ENCODE results near the gene PSMB3.
"Not testable (repeated sequence)": the region's sequence is repeated elsewhere in the genome, so short reads cannot be mapped to it uniquely, and the experiment has no call there.

PSMB3 gene

GRCh38 chr17:38749223-38750043, 3.1 kb upstream of the PSMB3 start:
- no peak for DNase-seq (ENCODE audit: low read depth)

GRCh38 chr17:38750044-38750311, 2.6 kb upstream of the PSMB3 start:
- no peak for DNase-seq (ENCODE audit: low read depth)

GRCh38 chr17:38750312-38751121, 2.0 kb upstream of the PSMB3 start:
- DNase-seq (ENCODE audit: low read depth): no peak

- DNase-seq (ENCODE audit: low read depth): no peak
These were observed 1.3 kb upstream of the PSMB3 start for GRCh38 chr17:38751144-38751807.

- DNase-seq (ENCODE audit: low read depth): peak; percentile 93
These were observed 683 bp upstream of the PSMB3 start for GRCh38 chr17:38751808-38752307.

- DNase-seq (ENCODE audit: low read depth): no peak
These were observed 548 bp downstream of the PSMB3 start for GRCh38 chr17:38753071-38753506.

GRCh38 chr17:38761612-38762011, 9.1 kb downstream of the PSMB3 start:
- DNase-seq (ENCODE audit: low read depth): no peak

GRCh38 chr17:38762231-38762630, 9.7 kb downstream of the PSMB3 start:
- no peak for DNase-seq (ENCODE audit: low read depth)

- DNase-seq (ENCODE audit: low read depth): no peak
These were observed 13.8 kb downstream of the PSMB3 start for GRCh38 chr17:38766341-38766740.

- DNase-seq (ENCODE audit: low read depth): no peak
These were observed 15.9 kb downstream of the PSMB3 start for GRCh38 chr17:38768417-38768816.

GRCh38 chr17:38773258-38773657, 20.7 kb downstream of the PSMB3 start:
- no peak for DNase-seq (ENCODE audit: low read depth)

GRCh38 chr17:38777641-38778250, 25.2 kb downstream of the PSMB3 start:
- DNase-seq (ENCODE audit: low read depth): no peak

- no peak for DNase-seq (ENCODE audit: low read depth)
These were observed 27.6 kb downstream of the PSMB3 start for GRCh38 chr17:38779965-38780752.

- DNase-seq (ENCODE audit: low read depth): no peak
These were observed 30.7 kb downstream of the PSMB3 start for GRCh38 chr17:38783227-38783626.

GRCh38 chr17:38786372-38786771, 33.8 kb downstream of the PSMB3 start:
- no peak for DNase-seq (ENCODE audit: low read depth)

- not testable (repeated sequence) for DNase-seq (ENCODE audit: low read depth)
These were observed 35.5 kb downstream of the PSMB3 start for GRCh38 chr17:38787999-38788398.

GRCh38 chr17:38789185-38789584, 36.6 kb downstream of the PSMB3 start:
- no peak for DNase-seq (ENCODE audit: low read depth)

- DNase-seq (ENCODE audit: low read depth): not testable (repeated sequence)
These were observed 37.7 kb downstream of the PSMB3 start for GRCh38 chr17:38790148-38790707.

- no peak for DNase-seq (ENCODE audit: low read depth)
These were observed 38.6 kb downstream of the PSMB3 start for GRCh38 chr17:38791162-38791561.

- no peak for DNase-seq (ENCODE audit: low read depth)
These were observed 41.7 kb downstream of the PSMB3 start for GRCh38 chr17:38794221-38794620.

All from stimulated activated CD8-positive, alpha-beta memory T cell treated with anti-CD3 and anti-CD28 coated beads, Interleukin-15, amount 100 ng/mL, for 24 hours (primary cell).